Measurements from ENCODE around the gene MAGI2. TPM values are rescaled to one million over a fixed set of nuclear protein-coding genes. Genes with fewer than 3 reads are reported as not detected.

Gene MAGI2
- total and polyA plus RNA-seq, 2 of the 13 experiments (the other 11 are each of a cell fraction or from before 2014, with no cell fraction given), result 1.5 to 3.8 TPM

GRCh38 chr7:78265486-78265885, 1188.0 kb downstream of the MAGI2 start:
- no TSS peak for BruUV-seq (replicated peaks)
- in situ Hi-C loops (cut with HindIII; ENCODE audit: extremely low pct_ligation_motif_present, low pct_unique_long_range_greater_than_20kb) (no loop called here), intact Hi-C loops (cut with micrococcal nuclease; ENCODE audit: unreplicated experiment) (no loop called here)
- no peak overlapping the region for H2AFZ ChIP-seq (ENCODE audit: low read length)
- H3K36me3 ChIP-seq (replicated peaks in 1 of 2; ENCODE audit: control insufficient read depth in 1 of 2, insufficient read depth in 2 of 2, low read length in 2 of 2), result no peaks in the 10 kb centered on the region
- CTCF ChIA-PET (ENCODE audit: low intra/inter-chr PET ratio, low total read pairs), result no interaction called here
- H3K79me2 ChIP-seq (ENCODE audit: insufficient read depth, low read length), result no peaks in the 10 kb centered on the region
- ATAC-seq (no peak), FAIRE-seq (no peak), DNase-seq (ENCODE audit: low spot score) (no peak)
- H3K9me3 ChIP-seq (ENCODE audit: low read length), result no peaks in the 10 kb centered on the region
- no peaks in the 10 kb centered on the region for H4K20me1 ChIP-seq (ENCODE audit: insufficient read depth, low read length)
- no peak overlapping the region for H3K27ac ChIP-seq (ENCODE audit: extremely low read length, insufficient read depth, low read length)
- WGBS (ENCODE audit: low lambda C conversion rate), result 37% methylated on average over 4 of the region's 4 CpGs
- H3K27me3 ChIP-seq (ENCODE audit: control insufficient read depth in 1 of 2, insufficient read depth in 2 of 2, low read length in 2 of 2), result no peaks in the 10 kb centered on the region
- H3K4me2 ChIP-seq (ENCODE audit: low read depth, low read length), result no peak overlapping the region
- no peak overlapping the region for H3K9ac ChIP-seq (ENCODE audit: insufficient read depth, low read depth, low read length)
- no peaks in the 10 kb centered on the region for H3K4me1 ChIP-seq (ENCODE audit: insufficient read depth, low read length)
- H3K4me3 ChIP-seq (replicated peaks in 1 of 3; ENCODE audit: insufficient read depth in 1 of 3, low read depth in 2 of 3, low read length in 3 of 3), result no peak overlapping the region
- POLR2A ChIA-PET, result no interaction called here
- TF ChIP-seq REST (IDR thresholded peaks at IDR 0.05; ENCODE audit: borderline replicate concordance in 1 of 2, low read depth in 1 of 2, low read length in 2 of 2) (no peak), ZNF704 (CRISPR knock-in tag; IDR thresholded peaks at IDR 0.05; ENCODE audit: borderline replicate concordance) (no peak), MNT (IDR thresholded peaks at IDR 0.05) (no peak), ZNF790 (CRISPR knock-in tag; IDR thresholded peaks at IDR 0.05; ENCODE audit: borderline replicate concordance) (no peak), NR1H2 (CRISPR knock-in tag; IDR thresholded peaks at IDR 0.05; ENCODE audit: borderline replicate concordance, low read depth) (no peak), HNF4A (CRISPR knock-in tag; IDR thresholded peaks at IDR 0.05) (no peak), NFAT5 (CRISPR knock-in tag; IDR thresholded peaks at IDR 0.05) (no peak), SP1 (IDR thresholded peaks at IDR 0.05) (no peak), SP1 (CRISPR knock-in tag; IDR thresholded peaks at IDR 0.05) (no peak), ARNT (IDR thresholded peaks at IDR 0.05) (no peak), ZBTB3 (CRISPR knock-in tag; IDR thresholded peaks at IDR 0.05; ENCODE audit: borderline replicate concordance, low read depth) (no peak), FOSL1 (CRISPR knock-in tag; IDR thresholded peaks at IDR 0.05; ENCODE audit: borderline replicate concordance) (no peak)
